ENCODE data around the gene SYT5.

Gene SYT5

DNA sequence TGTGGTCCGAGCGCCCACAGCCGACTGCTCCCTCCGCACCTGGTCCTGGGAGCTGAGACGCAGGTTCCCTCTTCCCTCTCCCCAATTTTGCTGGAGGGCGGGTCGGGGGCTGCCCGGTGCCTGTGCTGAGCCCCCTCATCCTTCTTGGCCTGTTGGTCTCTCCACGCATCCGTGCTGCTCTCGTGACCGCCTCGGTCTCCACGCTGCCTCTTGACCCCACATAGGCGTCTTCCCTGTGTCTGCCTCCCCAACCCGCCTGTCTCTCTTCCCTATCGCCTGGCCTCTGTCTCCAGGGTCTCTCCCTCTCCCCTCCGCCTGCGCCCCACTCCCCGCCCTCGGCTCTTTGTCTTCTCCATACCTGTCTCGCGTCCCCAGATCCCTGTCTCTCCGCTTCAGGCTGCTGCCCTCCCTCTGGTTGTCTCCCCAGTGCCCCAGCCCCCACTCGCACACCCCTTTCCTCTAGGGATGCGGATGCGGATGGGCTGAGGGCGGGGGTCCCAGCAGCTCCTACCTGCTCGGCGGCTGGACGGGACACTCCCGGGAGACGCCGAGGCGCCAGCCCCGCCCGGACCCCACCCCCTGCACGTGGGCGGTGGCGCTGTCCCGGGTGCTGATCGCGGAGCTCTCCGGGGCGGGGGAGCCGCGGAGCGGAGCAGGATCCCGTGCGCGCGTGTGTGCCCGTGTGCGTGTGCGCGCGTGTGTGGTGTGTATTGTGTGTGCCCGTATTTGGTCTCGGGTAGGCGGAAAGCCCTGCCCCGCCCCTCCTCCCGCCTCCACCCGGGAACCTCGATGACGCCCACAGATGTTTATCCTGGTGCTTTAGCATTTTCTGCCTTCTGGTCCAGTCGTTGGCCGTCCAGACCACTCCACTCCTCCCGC, at the start of gene SYT5:
SYT5 (minus strand) TSS at position 684 of the 879 bp plus-strand sequence. CDS start 1,248 bp downstream, outside the sequence.
- DNase-seq, result no peak
- intact Hi-C loops (cut with DNase I; ENCODE audit: low total_unique reads), result no loop called here
- TF ChIP-seq, protein P1, sequence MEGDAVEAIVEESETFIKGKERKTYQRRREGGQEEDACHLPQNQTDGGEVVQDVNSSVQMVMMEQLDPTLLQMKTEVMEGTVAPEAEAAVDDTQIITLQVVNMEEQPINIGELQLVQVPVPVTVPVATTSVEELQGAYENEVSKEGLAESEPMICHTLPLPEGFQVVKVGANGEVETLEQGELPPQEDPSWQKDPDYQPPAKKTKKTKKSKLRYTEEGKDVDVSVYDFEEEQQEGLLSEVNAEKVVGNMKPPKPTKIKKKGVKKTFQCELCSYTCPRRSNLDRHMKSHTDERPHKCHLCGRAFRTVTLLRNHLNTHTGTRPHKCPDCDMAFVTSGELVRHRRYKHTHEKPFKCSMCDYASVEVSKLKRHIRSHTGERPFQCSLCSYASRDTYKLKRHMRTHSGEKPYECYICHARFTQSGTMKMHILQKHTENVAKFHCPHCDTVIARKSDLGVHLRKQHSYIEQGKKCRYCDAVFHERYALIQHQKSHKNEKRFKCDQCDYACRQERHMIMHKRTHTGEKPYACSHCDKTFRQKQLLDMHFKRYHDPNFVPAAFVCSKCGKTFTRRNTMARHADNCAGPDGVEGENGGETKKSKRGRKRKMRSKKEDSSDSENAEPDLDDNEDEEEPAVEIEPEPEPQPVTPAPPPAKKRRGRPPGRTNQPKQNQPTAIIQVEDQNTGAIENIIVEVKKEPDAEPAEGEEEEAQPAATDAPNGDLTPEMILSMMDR (IDR thresholded peaks at IDR 0.05), result no peak
- no peaks in the 10 kb centered on the region for H3K9me3 ChIP-seq
- H3K27ac ChIP-seq, result no peak within 1 kb of the TSS
- no peaks in the 10 kb centered on the region for H3K36me3 ChIP-seq
- peaks cover 0 to 18% (median 14%) of the 10 kb centered on the region in 4 donors for H3K4me1 ChIP-seq
- H3K27me3 ChIP-seq, result peaks cover 7 to 89% of the 10 kb centered on the region in 2 donors
- peak within 1 kb of the TSS; percentile 24 to 26 for H3K4me3 ChIP-seq

DNA sequence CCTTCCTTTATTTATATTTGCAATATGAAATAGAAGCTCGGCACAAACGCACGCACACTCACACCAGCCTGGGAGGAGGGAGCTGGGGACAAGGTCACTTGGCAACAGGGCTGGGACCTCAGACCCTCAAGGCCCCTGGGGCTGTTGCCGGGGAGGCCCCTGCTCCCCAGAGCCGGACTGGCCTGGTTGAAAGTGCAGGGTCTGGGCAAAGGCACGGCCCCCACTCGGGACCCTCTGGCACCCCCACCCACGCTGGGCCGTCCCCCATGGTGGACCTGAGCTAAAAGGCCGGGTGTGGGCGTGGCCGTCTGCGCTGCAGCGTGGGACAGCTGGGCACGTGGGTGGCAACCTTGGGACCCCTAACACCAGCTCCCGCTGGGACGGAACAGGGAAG, 49.7 kb upstream of the SYT5 start:
- Histone ChIP-seq H3K4me3 (no peak overlapping the region), H3K9me3 (no peaks in the 10 kb centered on the region), H3K27ac (no peak overlapping the region), H3K4me1 (no peaks in the 10 kb centered on the region), H3K36me3 (peaks cover 49 to 87% (median 64%) of the 10 kb centered on the region in 3 donors), H3K27me3 (no peaks in the 10 kb centered on the region)
- intact Hi-C loops (cut with DNase I; ENCODE audit: low total_unique reads), result no loop called here
- no peak for DNase-seq
- TF ChIP-seq, protein P1 (IDR thresholded peaks at IDR 0.05), result no peak

DNA sequence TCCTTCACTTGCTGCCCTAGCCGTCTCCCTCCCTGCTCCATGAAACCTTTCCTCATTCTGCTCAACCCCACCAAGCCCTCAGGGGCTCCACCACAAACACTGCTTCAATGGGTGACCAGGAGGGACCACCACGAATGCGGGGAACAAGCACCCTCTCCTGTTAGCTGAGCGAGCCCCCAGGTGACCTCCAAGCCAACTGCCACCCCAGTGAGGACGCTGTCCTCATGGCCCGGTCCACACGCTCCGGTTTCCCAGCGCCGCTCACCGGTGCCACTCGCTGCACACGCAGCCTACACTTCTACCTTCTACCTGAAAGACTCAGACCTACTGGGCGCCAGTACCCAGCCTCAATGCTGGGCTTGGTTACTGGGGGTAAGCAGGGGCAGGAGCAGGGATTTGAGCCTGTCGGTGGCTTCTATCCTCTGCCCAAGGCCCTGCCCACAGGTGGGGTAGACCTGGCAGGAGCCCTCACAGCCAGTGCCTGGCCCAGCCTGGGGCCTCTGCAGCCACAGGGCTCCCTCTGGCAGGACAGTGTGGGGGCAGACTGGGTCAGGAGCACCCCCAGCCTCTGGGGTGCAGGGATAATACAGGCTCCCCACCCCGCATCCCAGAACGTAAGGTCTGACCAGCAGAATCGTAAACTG, 49.2 kb upstream of the SYT5 start:
- no peaks in the 10 kb centered on the region for H3K27me3 ChIP-seq
- no peaks in the 10 kb centered on the region for H3K9me3 ChIP-seq
- intact Hi-C loops (cut with DNase I; ENCODE audit: low total_unique reads), result no loop called here
- no peak overlapping the region for H3K4me3 ChIP-seq
- no peak overlapping the region for H3K27ac ChIP-seq
- peaks cover 45 to 84% (median 64%) of the 10 kb centered on the region in 3 donors for H3K36me3 ChIP-seq
- H3K4me1 ChIP-seq, result no peaks in the 10 kb centered on the region
- no peak for DNase-seq
- TF ChIP-seq, protein P1 (IDR thresholded peaks at IDR 0.05), result no peak

DNA sequence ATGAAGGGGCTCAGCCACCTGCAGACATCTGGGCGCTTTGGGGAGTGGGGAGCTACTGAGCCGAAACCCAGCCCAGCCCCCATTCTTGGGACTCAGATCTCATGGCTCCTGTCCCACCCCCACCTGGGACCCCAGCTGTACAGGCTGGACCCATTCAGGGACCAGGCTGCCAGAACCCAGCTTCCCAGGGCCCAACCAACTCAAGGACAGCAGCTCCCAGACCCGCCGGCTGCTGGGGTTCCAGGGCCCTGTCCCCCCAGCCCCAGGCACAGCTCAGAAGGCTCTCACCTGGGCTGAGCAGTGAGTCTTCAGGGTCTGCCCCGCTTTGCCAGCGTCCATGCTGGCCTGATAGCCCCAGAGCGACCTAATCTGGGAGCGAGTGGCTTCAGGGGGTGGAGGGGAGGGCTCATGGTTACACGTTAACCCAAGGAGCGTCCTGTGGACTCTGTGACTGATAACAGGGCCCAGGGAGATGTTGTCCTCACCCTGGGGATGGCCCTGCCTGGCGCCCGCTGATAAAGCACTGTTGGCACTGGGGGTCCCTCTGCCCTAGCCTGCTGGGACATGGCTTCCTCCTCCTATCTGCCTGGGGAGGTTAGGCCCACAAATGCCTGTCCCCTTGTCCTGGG, 48.4 kb upstream of the SYT5 start, which contains the start of gene TMEM86B:
TMEM86B (minus strand) TSS at position 361 of the 629 bp plus-strand sequence; CDS start at position 339, 22 bp downstream.
- peaks cover 38 to 84% (median 58%) of the 10 kb centered on the region in 3 donors for H3K36me3 ChIP-seq
- H3K27ac ChIP-seq, result no peak within 1 kb of the TSS
- DNase-seq, result no peak

DNA sequence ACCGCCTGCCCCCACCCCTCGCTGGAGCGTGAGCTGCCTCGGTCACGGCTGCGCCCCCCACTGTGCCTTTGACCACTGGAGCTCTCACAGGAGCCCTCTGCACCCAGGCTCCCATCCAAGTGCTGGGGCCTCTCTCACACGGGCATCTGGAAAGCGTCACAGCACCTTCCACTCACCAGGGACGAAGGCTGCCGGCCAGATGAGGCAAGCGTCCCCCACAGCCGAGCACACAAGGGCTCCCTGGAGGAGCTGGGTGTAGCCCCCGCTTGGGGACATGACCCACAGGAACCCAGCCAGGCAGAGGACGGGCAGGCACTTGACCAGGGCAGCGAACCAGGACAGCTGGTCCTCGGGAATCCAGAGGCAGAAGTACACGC, 47.9 kb upstream of the SYT5 start:
- Histone ChIP-seq H3K36me3 (peaks cover 33 to 82% (median 58%) of the 10 kb centered on the region in 3 donors), H3K27me3 (no peaks in the 10 kb centered on the region), H3K4me1 (no peaks in the 10 kb centered on the region), H3K4me3 (no peak overlapping the region), H3K27ac (no peak overlapping the region), H3K9me3 (no peaks in the 10 kb centered on the region)
- TF ChIP-seq, protein P1 (IDR thresholded peaks at IDR 0.05), result no peak
- intact Hi-C loops (cut with DNase I; ENCODE audit: low total_unique reads), result no loop called here
- no peak for DNase-seq

More for the DNA sequence above, 48.4 kb upstream of the SYT5 start, which contains the start of gene TMEM86B:
- Histone ChIP-seq H3K9me3 (no peaks in the 10 kb centered on the region), H3K27me3 (no peaks in the 10 kb centered on the region), H3K4me3 (no peak within 1 kb of the TSS), H3K4me1 (no peaks in the 10 kb centered on the region)
- intact Hi-C loops (cut with DNase I; ENCODE audit: low total_unique reads), result no loop called here
- TF ChIP-seq, protein P1 (IDR thresholded peaks at IDR 0.05), result no peak
